H9 (cell line): Measurements from ENCODE around the gene BCAS1. TPM values are rescaled to one million over a fixed set of nuclear protein-coding genes. Genes with fewer than 3 reads are reported as not detected.

Experiments
- DNase-seq: peaks from one replicate; pipeline ENCODE4 v3.0.0-alpha.2; 2017
- H2AFZ ChIP-seq: one replicate; pipeline ENCODE4 v1.6.1; 2013; ENCODE audit warnings: mild to moderate bottlenecking, low read length, control low read depth, moderate library complexity
- H2AK5ac ChIP-seq: 2 replicates; pipeline ENCODE4 v1.6.1; 2013; ENCODE audit warnings: low read length, control low read depth, mixed read lengths; ENCODE audit not compliant: insufficient read length
- H2BK120ac ChIP-seq: one replicate; pipeline ENCODE4 v1.6.1; 2013; ENCODE audit warnings: low read depth, mild to moderate bottlenecking, low read length, control low read depth, inconsistent platforms; ENCODE audit not compliant: poor library complexity, severe bottlenecking
- H2BK12ac ChIP-seq: 2 replicates; pipeline ENCODE4 v1.6.1; 2013; ENCODE audit warnings: low read length, control low read depth, mixed read lengths, low read depth; ENCODE audit not compliant: insufficient read length
- H2BK15ac ChIP-seq: 2 replicates; pipeline ENCODE4 v1.6.1; 2013; ENCODE audit warnings: low read depth, low read length, control low read depth
- H2BK20ac ChIP-seq: one replicate; pipeline ENCODE4 v1.6.1; 2013; ENCODE audit warnings: low read depth, mild to moderate bottlenecking, low read length, control low read depth, inconsistent platforms; ENCODE audit not compliant: poor library complexity, severe bottlenecking
- H2BK5ac ChIP-seq: 2 replicates; pipeline ENCODE4 v1.6.1; 2013; ENCODE audit warnings: low read length, control low read depth, mixed read lengths; ENCODE audit not compliant: insufficient read length
- H3K14ac ChIP-seq: 2 replicates; pipeline ENCODE4 v1.6.1; 2013; ENCODE audit warnings: low read length, control low read depth; ENCODE audit not compliant: insufficient read depth
- H3K18ac ChIP-seq: 2 replicates; pipeline ENCODE4 v1.6.1; 2013; ENCODE audit warnings: low read depth, mild to moderate bottlenecking, mixed read lengths, low read length, control low read depth; ENCODE audit not compliant: insufficient read length
- H3K23ac ChIP-seq: 2 replicates; pipeline ENCODE4 v1.6.1; 2013; ENCODE audit warnings: low read length, control low read depth, mixed read lengths, low read depth; ENCODE audit not compliant: insufficient read length
- H3K23me2 ChIP-seq: 2 replicates; pipeline ENCODE4 v1.6.1; 2013; ENCODE audit warnings: low read depth, mild to moderate bottlenecking, mixed read lengths, low read length, control low read depth; ENCODE audit not compliant: insufficient read length, poor library complexity, severe bottlenecking
- H3K27ac ChIP-seq: 2 replicates; pipeline ENCODE4 v1.5.1; 2013; ENCODE audit warnings: low read length, control low read depth, mixed read lengths, low read depth; ENCODE audit not compliant: insufficient read length
- H3K27me3 ChIP-seq: 2 replicates; pipeline ENCODE4 v1.6.1; 2013; ENCODE audit warnings: low read length, control low read depth, inconsistent platforms; ENCODE audit not compliant: insufficient read depth
- H3K4ac ChIP-seq: 2 replicates; pipeline ENCODE4 v1.6.1; 2013; ENCODE audit warnings: low read depth, mild to moderate bottlenecking, control low read depth, inconsistent platforms, low read length, moderate library complexity
- H3K4me1 ChIP-seq: 2 replicates; pipeline ENCODE4 v1.6.1; 2013; ENCODE audit warnings: low read length, control low read depth, inconsistent platforms; ENCODE audit not compliant: insufficient read depth
- H3K4me2 ChIP-seq: 2 replicates; pipeline ENCODE4 v1.6.1; 2013; ENCODE audit warnings: low read length, control low read depth, mixed read lengths; ENCODE audit not compliant: insufficient read length, insufficient read depth
- H3K56ac ChIP-seq: 2 replicates; pipeline ENCODE4 v1.6.1; 2013; ENCODE audit warnings: low read depth, mild to moderate bottlenecking, mixed read lengths, low read length, control low read depth; ENCODE audit not compliant: insufficient read length
- H3K79me1 ChIP-seq: 2 replicates; pipeline ENCODE4 v1.6.1; 2013; ENCODE audit warnings: low read depth, mild to moderate bottlenecking, moderate library complexity, low read length, control low read depth, inconsistent platforms; ENCODE audit not compliant: insufficient read depth, poor library complexity, severe bottlenecking
- H3K79me2 ChIP-seq: 2 replicates; pipeline ENCODE4 v1.6.1; 2013; ENCODE audit warnings: low read length, control low read depth, inconsistent platforms; ENCODE audit not compliant: insufficient read depth
- H3K9ac ChIP-seq: 2 replicates; pipeline ENCODE4 v1.6.1; 2013; ENCODE audit warnings: low read length, control low read depth, mixed read lengths; ENCODE audit not compliant: insufficient read length; ENCODE audit errors: extremely low read depth
- H3K9me3 ChIP-seq: one replicate; pipeline ENCODE4 v1.6.1; 2013; ENCODE audit warnings: low read depth, low read length, inconsistent platforms; ENCODE audit not compliant: control insufficient read depth
- H3T11ph ChIP-seq: one replicate; pipeline ENCODE4 v1.6.1; 2013; ENCODE audit warnings: mild to moderate bottlenecking, low read length, control low read depth, inconsistent platforms
- H4K20me1 ChIP-seq: one replicate; pipeline ENCODE4 v1.6.1; 2013; ENCODE audit not compliant: control insufficient read depth, insufficient read length, insufficient read depth
- H4K5ac ChIP-seq: 2 replicates; pipeline ENCODE4 v1.6.1; 2013; ENCODE audit warnings: low read depth, mild to moderate bottlenecking, mixed read lengths, low read length, control low read depth; ENCODE audit not compliant: insufficient read length
- H4K8ac ChIP-seq: replicated peaks from 2 replicates; pipeline ENCODE4 v1.6.1; 2013; ENCODE audit warnings: low read length, control low read depth, mixed read lengths, low read depth; ENCODE audit not compliant: insufficient read length
- H4K91ac ChIP-seq: 2 replicates; pipeline ENCODE4 v1.6.1; 2013; ENCODE audit warnings: low read depth, mild to moderate bottlenecking, moderate library complexity, mixed read lengths, low read length, control low read depth; ENCODE audit not compliant: insufficient read length
- H3K27ac Mint-ChIP-seq, 3 experiments: 2 replicates in 2 of 3; 3 replicates in 1 of 3; pipeline ENCODE4 v1.8.0; 2020 to 2021; ENCODE audit warnings: mixed read lengths in 3 of 3, mild to moderate bottlenecking in 1 of 3, moderate library complexity in 1 of 3
- H3K27me3 Mint-ChIP-seq: 2 replicates; pipeline ENCODE4 v1.8.0; 2021; ENCODE audit warnings: low read depth, mild to moderate bottlenecking, moderate library complexity, mixed read lengths
- H3K36me3 Mint-ChIP-seq, 3 experiments: 2 replicates in 2 of 3; 3 replicates in 1 of 3; pipeline ENCODE4 v1.8.0; 2020 to 2021; ENCODE audit warnings: low read depth in 3 of 3, mixed read lengths in 3 of 3; ENCODE audit not compliant: insufficient read depth in 1 of 3
- H3K4me1 Mint-ChIP-seq, 2 experiments: 2 replicates each; pipeline ENCODE4 v1.8.0; 2020; ENCODE audit warnings: mixed read lengths in 2 of 2
- H3K4me3 Mint-ChIP-seq, 2 experiments: 2 replicates in 1 of 2; 3 replicates in 1 of 2; pipeline ENCODE4 v1.8.0; 2020 to 2021; ENCODE audit warnings: mild to moderate bottlenecking in 2 of 2, mixed read lengths in 2 of 2, moderate library complexity in 1 of 2
- H3K9me3 Mint-ChIP-seq, 2 experiments: 2 replicates in 1 of 2; 3 replicates in 1 of 2; pipeline ENCODE4 v1.8.0; 2020; ENCODE audit warnings: mild to moderate bottlenecking in 2 of 2, mixed read lengths in 2 of 2, moderate library complexity in 1 of 2
- WGBS: extraction: QIAGEN DNeasy Blood & Tissue Kit; methylation state at CpG from one replicate; pipeline ENCODE4 v1.1.7; 2013; ENCODE audit warnings: missing lambda C conversion rate, low lambda C conversion rate, mixed read lengths; ENCODE audit not compliant: insufficient read length; ENCODE audit errors: extremely low coverage; 5-methylcytosine and 5-hydroxymethylcytosine counted together
- total RNA-seq: library from RNA; stranded (reverse); gene quantifications from 2 replicates; pipeline ENCODE4 v1.2.1, GENCODE V29; 2021
- TF ChIP-seq, protein P1 (sequence below): fragments of 200-600 bp; sonication (generic); conservative IDR thresholded peaks from 3 replicates; pipeline ENCODE4 v1.8.0; 2021; ENCODE audit warnings: antibody characterized with exemption, mild to moderate bottlenecking

The BCAS1 gene
- total RNA-seq, 1 experiment from 2014 or later, result 0.15 TPM

DNA sequence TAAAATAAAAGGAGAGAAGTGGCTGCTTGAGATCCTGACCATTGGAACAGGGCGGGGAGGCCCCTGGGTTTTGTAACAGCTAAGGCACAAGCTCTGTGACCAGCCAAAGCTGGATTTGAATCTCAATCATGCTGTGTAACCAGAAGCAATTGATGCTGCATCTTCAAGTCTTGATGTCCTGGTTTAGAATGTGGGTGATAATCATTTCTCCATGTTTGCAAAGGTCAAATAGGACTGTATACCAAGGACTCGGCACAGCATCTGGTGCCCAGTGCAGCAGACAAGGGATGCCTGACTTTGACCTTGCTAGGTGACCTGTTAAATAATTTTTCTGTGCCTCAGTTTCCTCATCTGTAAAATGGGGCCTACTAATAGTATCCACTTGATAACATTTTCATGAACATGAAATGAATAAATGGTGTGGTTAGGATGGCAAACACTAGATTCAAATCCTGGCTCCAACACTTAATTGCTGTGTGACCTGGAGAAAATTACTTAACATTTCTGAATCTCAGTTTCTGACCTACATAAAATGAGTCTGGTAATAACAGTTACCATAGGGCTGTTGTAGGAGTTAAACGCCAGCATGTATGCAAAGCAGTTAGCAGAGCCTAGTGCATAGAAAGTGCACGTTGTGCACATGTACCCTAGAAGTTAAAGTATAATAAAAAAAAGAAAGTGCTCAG lies 46.3 kb upstream of the BCAS1 start:
- Histone ChIP-seq H2AFZ (no peak overlapping the region), H4K8ac (no peak overlapping the region), H3K27me3 (no peaks in the 10 kb centered on the region), H3K18ac (no peak overlapping the region), H2BK15ac (no peak overlapping the region), H2AK5ac (no peak overlapping the region), H3K9me3 (no peaks in the 10 kb centered on the region), H3K56ac (no peak overlapping the region), H2BK20ac (no peak overlapping the region), H3K14ac (no peak overlapping the region), H2BK5ac (no peak overlapping the region), H3K79me2 (no peaks in the 10 kb centered on the region), H2BK120ac (no peak overlapping the region), H3K79me1 (no peaks in the 10 kb centered on the region), H4K20me1 (no peaks in the 10 kb centered on the region), H3K4me2 (no peak overlapping the region), H3K27ac (no peak overlapping the region), H3K4ac (no peak overlapping the region), H3K23ac (no peak overlapping the region), H3K23me2 (no peaks in the 10 kb centered on the region), H3K4me1 (no peaks in the 10 kb centered on the region), H2BK12ac (no peak overlapping the region), H3T11ph (no peak overlapping the region), H4K5ac (no peak overlapping the region), H3K9ac (no peak overlapping the region), H4K91ac (no peak overlapping the region)
- no peak for DNase-seq
- H3K27ac Mint-ChIP-seq, result no peak overlapping the region
- TF ChIP-seq, protein P1, sequence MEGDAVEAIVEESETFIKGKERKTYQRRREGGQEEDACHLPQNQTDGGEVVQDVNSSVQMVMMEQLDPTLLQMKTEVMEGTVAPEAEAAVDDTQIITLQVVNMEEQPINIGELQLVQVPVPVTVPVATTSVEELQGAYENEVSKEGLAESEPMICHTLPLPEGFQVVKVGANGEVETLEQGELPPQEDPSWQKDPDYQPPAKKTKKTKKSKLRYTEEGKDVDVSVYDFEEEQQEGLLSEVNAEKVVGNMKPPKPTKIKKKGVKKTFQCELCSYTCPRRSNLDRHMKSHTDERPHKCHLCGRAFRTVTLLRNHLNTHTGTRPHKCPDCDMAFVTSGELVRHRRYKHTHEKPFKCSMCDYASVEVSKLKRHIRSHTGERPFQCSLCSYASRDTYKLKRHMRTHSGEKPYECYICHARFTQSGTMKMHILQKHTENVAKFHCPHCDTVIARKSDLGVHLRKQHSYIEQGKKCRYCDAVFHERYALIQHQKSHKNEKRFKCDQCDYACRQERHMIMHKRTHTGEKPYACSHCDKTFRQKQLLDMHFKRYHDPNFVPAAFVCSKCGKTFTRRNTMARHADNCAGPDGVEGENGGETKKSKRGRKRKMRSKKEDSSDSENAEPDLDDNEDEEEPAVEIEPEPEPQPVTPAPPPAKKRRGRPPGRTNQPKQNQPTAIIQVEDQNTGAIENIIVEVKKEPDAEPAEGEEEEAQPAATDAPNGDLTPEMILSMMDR, result no peak
- no peaks in the 10 kb centered on the region; a peak in 1 of 5 replicates for H3K9me3 Mint-ChIP-seq
- no peaks in the 10 kb centered on the region for H3K36me3 Mint-ChIP-seq
- no peaks in the 10 kb centered on the region for H3K27me3 Mint-ChIP-seq
- H3K4me1 Mint-ChIP-seq, result peaks cover 9% of the 10 kb centered on the region in 2 experiments
- H3K4me3 Mint-ChIP-seq, result no peak overlapping the region
- WGBS, result no CpG with 5 or more reads among the region's 4 CpGs
